ACHN (cell line): Measurements from ENCODE around the gene HFM1.
"Not testable (repeated sequence)": the region's sequence is repeated elsewhere in the genome, so short reads cannot be mapped to it uniquely, and the experiment has no call there.

Experiments used
- DNase-seq: peaks from one replicate; pipeline ENCODE4 v3.0.0-alpha.2; 2015
- in situ Hi-C: cut with HindIII; loops from 2 replicates; pipeline ENCODE4 v1.10.0; 2017; ENCODE audit warnings: low sequenced_read_pairs, low pct_ligation_motif_present, low pct_unique_long_range_greater_than_20kb

Gene HFM1

DNA sequence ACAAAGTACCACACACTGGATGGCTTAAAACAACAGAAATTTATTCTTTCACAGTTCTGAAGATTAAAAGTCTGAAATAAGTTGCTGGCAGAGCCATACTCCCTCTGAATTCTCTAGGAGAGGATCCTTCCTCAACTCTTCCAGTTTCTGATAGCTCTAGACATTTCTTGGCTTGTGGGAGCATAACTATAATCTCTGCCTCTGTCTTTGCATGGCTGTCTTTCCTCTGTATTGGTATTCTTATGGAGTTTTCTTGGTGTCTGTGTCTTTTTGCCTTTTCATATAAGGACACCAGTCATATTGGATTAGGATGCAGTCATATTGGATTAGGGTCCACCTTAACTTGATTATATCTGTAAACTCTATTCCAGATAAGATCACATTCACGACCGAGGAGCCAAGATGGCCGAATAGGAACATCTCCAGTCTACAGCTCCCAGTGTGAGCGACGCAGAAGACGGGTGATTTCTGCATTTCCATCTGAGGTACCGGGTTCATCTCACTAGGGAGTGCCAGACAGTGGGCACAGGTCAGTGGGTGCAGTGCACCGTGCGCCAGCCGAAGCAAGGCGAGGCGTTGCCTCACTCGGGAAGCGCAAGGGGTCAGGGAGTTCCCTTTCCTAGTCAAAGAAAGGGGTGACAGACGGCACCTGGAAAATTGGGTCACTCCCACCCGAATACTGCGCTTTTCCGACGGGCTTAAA, 118.2 kb downstream of the HFM1 start:
- in situ Hi-C loops, DNase-seq: not testable (repeated sequence)

GRCh38 chr1:91283421-91283726, 121.3 kb downstream of the HFM1 start:
- DNase-seq: no peak
- in situ Hi-C loops: no loop called here

DNA sequence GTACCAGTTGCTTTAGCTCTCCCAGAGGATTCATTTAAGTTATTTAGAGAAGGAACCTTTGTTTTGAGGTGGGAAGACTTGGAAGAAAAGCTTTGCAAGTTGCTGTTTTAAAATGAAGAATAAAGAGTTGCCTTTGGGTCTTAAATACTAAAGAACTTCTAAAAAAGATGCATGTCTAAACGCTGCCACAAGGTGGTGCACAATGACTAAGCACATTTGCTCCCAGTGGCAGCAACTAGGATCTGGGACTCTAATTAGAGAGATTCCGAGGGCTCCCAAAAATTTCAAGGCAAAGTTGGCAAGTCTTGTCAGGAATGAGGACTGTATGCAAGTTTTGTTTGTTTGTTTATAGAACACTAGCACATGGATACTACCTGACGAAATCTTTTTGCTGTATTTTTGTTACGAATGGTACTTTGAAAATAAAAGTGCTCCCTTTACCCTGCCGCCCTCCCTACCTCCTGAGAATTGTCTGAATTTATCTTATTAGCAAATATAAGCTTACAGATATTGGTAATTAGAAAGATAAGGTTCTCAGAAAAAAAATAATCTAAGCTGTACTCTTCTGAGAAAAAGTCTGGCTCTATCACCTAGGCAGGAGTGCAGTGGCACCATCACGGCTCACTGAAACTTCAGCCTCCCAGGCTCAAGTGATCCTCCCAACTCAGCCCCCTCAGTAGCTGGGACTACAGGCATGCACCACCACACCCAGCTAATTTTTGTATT, 121.8 kb downstream of the HFM1 start:
- DNase-seq: peak; percentile 72
- in situ Hi-C loops: no loop called here

DNA sequence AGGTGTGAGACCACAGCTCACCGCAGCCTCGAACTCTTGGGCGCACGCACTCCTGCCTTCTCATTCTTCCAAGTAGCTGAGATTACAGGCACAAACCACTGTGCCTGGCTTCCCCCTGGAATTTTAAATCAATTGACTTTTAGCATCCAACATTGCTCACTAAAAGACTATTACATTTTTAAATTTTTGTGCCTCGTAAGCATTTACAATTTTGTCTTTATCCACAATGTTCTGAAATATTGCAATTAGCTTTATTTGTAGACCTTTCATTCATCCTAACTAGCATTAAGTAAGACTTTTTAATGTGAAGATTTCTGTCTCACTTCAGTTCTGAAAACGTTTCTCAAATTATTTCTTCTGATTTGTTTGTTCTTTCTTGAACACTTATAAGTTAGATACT, 122.9 kb downstream of the HFM1 start:
- no peak for DNase-seq
- in situ Hi-C loops: no loop called here

GRCh38 chr1:91278754-91279153, 125.9 kb downstream of the HFM1 start:
- in situ Hi-C loops: no loop called here
- peak; percentile 32 for DNase-seq

- in situ Hi-C loops: no loop called here
- DNase-seq: no peak
These were observed 130.8 kb downstream of the HFM1 start for GRCh38 chr1:91273875-91274274.

- DNase-seq: no peak
- in situ Hi-C loops: no loop called here
These were observed 143.0 kb downstream of the HFM1 start for GRCh38 chr1:91261655-91262054.

GRCh38 chr1:91245435-91245834, 159.2 kb downstream of the HFM1 start:
- no peak for DNase-seq
- in situ Hi-C loops: no loop called here

DNA sequence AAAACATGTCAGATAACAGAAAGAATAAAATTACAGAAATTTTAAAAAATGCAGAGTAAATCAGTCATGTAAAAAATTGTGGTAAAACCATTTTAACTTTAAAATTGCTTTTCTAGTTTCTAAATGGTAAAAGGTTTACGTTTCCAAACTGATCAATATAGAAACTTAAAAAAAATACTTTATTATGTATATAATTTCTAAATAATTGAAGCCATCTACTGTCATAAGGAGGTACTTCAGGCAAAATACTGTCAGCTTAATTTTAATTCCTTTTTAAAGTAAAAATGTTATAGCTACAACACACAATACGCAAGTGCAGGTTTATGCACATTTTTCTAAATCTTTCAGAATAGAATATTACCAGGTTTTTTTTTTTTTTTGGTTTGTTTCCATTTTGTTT, 159.9 kb downstream of the HFM1 start:
- no peak for DNase-seq
- in situ Hi-C loops: no loop called here

- no peak for DNase-seq
- in situ Hi-C loops: no loop called here
These were observed 161.5 kb downstream of the HFM1 start for GRCh38 chr1:91243171-91243570.

DNA sequence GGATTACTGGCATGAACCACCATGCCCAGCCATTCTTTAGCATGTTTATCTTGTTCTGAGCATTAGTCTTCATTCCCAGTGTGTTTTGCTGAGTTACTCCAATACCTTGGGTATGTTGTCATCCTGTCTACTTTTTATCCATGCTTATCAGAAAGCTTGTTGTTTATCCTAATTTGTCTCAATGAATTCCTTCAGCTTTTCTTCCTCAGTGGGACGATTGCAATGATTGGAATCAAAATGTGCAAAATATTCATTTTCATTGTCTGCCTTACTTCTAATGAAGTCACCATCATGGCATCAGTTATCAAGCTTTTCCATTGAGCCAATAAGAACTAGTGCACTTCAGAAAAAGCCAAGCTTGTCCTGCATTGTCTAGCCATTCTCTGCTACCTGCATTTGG, 170.5 kb downstream of the HFM1 start:
- no peak for DNase-seq
- in situ Hi-C loops: no loop called here

DNA sequence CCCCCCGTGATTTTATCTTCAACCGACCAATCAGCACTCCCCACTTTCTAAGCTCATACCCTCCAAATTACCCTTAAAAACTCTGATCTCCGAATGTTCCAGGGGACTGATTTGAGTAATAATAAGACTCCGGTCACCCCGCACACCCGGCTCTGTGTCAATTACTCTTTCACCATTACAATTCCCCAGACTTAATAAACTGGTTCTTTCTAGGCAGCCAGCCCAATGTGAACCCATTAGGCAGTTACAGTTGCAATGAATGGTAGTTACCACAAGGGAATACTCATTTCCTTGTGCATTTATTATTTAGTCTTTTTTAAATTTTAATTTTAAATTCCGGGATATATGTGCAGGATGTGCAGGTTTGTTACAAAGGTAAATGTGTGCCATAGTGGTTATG, 177.9 kb downstream of the HFM1 start:
- in situ Hi-C loops: no loop called here
- DNase-seq: no peak

- no peak for DNase-seq
- in situ Hi-C loops: no loop called here
These were observed 179.8 kb downstream of the HFM1 start for GRCh38 chr1:91224878-91225277.

DNA sequence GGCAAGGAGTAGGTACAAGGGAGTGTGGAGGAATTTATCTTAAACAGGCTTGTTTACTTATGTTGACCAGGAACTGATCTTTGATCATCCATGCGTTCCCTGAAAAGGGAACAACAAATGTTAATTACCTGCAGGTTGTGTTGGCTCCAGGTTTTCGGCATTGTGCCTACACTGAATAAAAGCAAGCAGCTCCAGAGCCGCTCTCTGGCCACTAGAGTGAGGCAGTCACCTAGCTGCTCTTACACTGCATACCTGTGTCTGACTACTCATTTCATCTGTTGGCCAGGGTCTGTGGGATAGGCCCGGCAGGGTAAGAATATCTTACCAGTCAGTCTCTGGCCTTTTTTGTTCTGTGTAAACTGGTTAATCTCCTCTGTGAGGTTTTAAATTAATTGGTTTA, 183.6 kb downstream of the HFM1 start:
- in situ Hi-C loops: no loop called here

DNA sequence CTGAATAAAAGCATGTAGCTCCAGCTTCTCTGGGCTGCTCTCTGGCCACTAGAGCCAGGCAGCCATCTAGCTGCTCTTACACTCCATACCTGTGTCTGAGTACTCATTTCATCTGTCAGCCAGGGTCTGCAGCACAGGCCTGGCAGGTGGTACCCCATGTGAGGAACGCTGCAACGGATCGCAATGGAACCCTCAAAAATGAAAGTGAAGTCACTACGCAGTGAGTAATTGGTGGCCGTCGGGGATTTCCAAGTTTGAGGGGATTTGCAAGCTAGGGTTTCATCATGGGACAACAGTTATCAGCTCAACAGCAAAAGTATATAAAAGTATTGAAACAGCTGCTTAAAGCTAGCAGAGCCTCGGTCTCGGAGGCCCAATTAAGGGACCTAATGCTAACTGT, 186.7 kb downstream of the HFM1 start:
- no peak for DNase-seq
- in situ Hi-C loops: no loop called here

More for the DNA sequence above, 183.6 kb downstream of the HFM1 start:
- no peak for DNase-seq
